ENCODE results near the gene WFDC12. TPM values are rescaled to one million over a fixed set of nuclear protein-coding genes. Genes with fewer than 3 reads are reported as not detected.

WFDC12 gene
- total and polyA plus RNA-seq, 2 donors (not counting 3 experiments of a cell fraction or from before 2014, with no cell fraction given) = not detected

- ChIA-PET CTCF (interaction anchor here (1.0 to 1.1 kb wide), 2 partner anchors 25 to 93 kb away, joined by 3 read pairs; no protein-coding TSS in a partner anchor), POLR2A (no interaction called here)
- no peaks in the 10 kb centered on the region for H3K79me2 ChIP-seq (ENCODE audit: control insufficient read depth, insufficient read depth, low read length)
- no peaks in the 10 kb centered on the region for H3K36me3 ChIP-seq (ENCODE audit: control insufficient read depth in 2 of 2, extremely low read depth in 1 of 2, insufficient read depth in 2 of 2, low read length in 2 of 2)
- H4K20me1 ChIP-seq (replicated peaks; ENCODE audit: control insufficient read depth, extremely low read depth, insufficient read depth, low read length) = no peaks in the 10 kb centered on the region
- H2AFZ ChIP-seq (ENCODE audit: low read depth, low read length) = no peak overlapping the region
- no peak for DNase-seq (ENCODE audit: low read depth, low spot score)
- no peaks in the 10 kb centered on the region for H3K4me1 ChIP-seq (ENCODE audit: control insufficient read depth, extremely low read depth, insufficient read depth, low read length)
- H3K4me3 ChIP-seq (replicated peaks in 1 of 3; ENCODE audit: insufficient read depth in 1 of 3, low read depth in 1 of 3, low read length in 3 of 3) = no peak overlapping the region
- no peak overlapping the region for H3K9ac ChIP-seq (replicated peaks; ENCODE audit: extremely low read depth, insufficient read depth, low read length)
- BruUV-seq (replicated peaks) = no TSS peak
- peaks cover 9 to 17% of the 10 kb centered on the region in 2 experiments for H3K27me3 ChIP-seq (ENCODE audit: control insufficient read depth in 2 of 2, insufficient read depth in 2 of 2, low read length in 2 of 2)
- no peaks in the 10 kb centered on the region for H3K9me3 ChIP-seq (replicated peaks; ENCODE audit: control insufficient read depth, insufficient read depth, low read length)
- no peaks in the 10 kb centered on the region for H3K9me1 ChIP-seq (replicated peaks; ENCODE audit: control insufficient read depth, extremely low read depth, insufficient read depth, low read length)
- no peak overlapping the region for H3K27ac ChIP-seq (ENCODE audit: insufficient read depth, low read depth, low read length)
- dilution Hi-C loops (cut with MboI; ENCODE audit: extremely low pct_ligation_motif_present, low sequenced_read_pairs) (no loop called here), intact Hi-C loops (cut with micrococcal nuclease) (no loop called here)
- TF ChIP-seq MYC (IDR thresholded peaks at IDR 0.05; ENCODE audit: low read depth, low read length) = no peak
- no peak for TF ChIP-seq MAX (IDR thresholded peaks at IDR 0.05; ENCODE audit: insufficient read depth, insufficient read length)
- TF ChIP-seq EZH2 (IDR thresholded peaks at IDR 0.05; ENCODE audit: borderline replicate concordance, low read depth, low read length, severe bottlenecking) = no peak
- no peak for TF ChIP-seq FOS (IDR thresholded peaks at IDR 0.05; ENCODE audit: borderline replicate concordance, insufficient read depth, low read length)
- no peak for FAIRE-seq
- no peak overlapping the region for H3K4me2 ChIP-seq (ENCODE audit: insufficient read depth, low read length)
Measured at GRCh38 chr20:45136911-45137310, 12.6 kb upstream of the WFDC12 start.

DNA sequence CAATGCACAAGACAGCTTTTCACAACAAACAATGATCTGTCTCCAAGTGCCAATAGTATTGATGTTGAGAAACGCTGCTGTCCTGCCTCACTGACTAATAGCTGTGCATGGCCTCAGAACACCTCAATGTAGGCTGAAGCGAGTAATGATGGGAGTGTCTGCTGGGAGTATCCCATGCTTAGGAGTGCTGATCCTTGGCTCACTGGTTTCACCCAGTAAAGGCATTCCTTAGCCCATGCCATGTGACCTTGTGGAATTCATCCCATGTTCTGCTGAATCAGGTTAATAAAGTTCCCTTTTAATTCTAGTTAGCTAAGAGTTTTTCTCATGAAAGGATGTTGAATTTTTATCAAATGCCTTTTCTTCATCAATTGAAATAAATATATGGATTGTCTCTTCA lies 3.8 kb upstream of the WFDC12 start:
- H3K9ac ChIP-seq (replicated peaks; ENCODE audit: extremely low read depth, insufficient read depth, low read length) = no peak overlapping the region
- CTCF ChIA-PET = interaction anchor here (1.2 to 3.4 kb wide), 2 partner anchors 11 to 84 kb away, joined by 4 to 15 read pairs; no protein-coding TSS in a partner anchor
- intact Hi-C loops (cut with micrococcal nuclease) (no loop called here), dilution Hi-C loops (cut with MboI; ENCODE audit: extremely low pct_ligation_motif_present, low sequenced_read_pairs) (no loop called here)
- DNase-seq (ENCODE audit: low read depth, low spot score) (no peak), FAIRE-seq (no peak)
- TF ChIP-seq POLR2A (IDR thresholded peaks at IDR 0.05; ENCODE audit: low read depth, low read length) (no peak), JUN (IDR thresholded peaks at IDR 0.05; ENCODE audit: borderline replicate concordance, insufficient read depth, insufficient read length, low read depth) (no peak), GATA2 (IDR thresholded peaks at IDR 0.05; ENCODE audit: insufficient read depth, insufficient read length, low read depth, low read length) (no peak), POLR2AphosphoS5 (IDR thresholded peaks at IDR 0.05; ENCODE audit: insufficient read depth, low read depth, low read length) (no peak), MYC (IDR thresholded peaks at IDR 0.05; ENCODE audit: low read depth, low read length) (no peak), MAX (IDR thresholded peaks at IDR 0.05; ENCODE audit: insufficient read depth, insufficient read length) (no peak), EZH2 (IDR thresholded peaks at IDR 0.05; ENCODE audit: borderline replicate concordance, low read depth, low read length, severe bottlenecking) (no peak), FOS (IDR thresholded peaks at IDR 0.05; ENCODE audit: borderline replicate concordance, insufficient read depth, low read length) (no peak)
- TF ChIP-seq, protein P1, sequence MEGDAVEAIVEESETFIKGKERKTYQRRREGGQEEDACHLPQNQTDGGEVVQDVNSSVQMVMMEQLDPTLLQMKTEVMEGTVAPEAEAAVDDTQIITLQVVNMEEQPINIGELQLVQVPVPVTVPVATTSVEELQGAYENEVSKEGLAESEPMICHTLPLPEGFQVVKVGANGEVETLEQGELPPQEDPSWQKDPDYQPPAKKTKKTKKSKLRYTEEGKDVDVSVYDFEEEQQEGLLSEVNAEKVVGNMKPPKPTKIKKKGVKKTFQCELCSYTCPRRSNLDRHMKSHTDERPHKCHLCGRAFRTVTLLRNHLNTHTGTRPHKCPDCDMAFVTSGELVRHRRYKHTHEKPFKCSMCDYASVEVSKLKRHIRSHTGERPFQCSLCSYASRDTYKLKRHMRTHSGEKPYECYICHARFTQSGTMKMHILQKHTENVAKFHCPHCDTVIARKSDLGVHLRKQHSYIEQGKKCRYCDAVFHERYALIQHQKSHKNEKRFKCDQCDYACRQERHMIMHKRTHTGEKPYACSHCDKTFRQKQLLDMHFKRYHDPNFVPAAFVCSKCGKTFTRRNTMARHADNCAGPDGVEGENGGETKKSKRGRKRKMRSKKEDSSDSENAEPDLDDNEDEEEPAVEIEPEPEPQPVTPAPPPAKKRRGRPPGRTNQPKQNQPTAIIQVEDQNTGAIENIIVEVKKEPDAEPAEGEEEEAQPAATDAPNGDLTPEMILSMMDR (IDR thresholded peaks at IDR 0.05; ENCODE audit: extremely low read depth in 1 of 2, insufficient read depth in 1 of 2, low read depth in 1 of 2, low read length in 2 of 2) = no peak
- H3K27me3 ChIP-seq (ENCODE audit: control insufficient read depth in 2 of 2, insufficient read depth in 2 of 2, low read length in 2 of 2) = peaks cover 6 to 27% of the 10 kb centered on the region in 2 experiments
- POLR2A ChIA-PET = no interaction called here
- no peak overlapping the region for H3K27ac ChIP-seq (ENCODE audit: insufficient read depth, low read depth, low read length)
- H3K79me2 ChIP-seq (ENCODE audit: control insufficient read depth, insufficient read depth, low read length) = no peaks in the 10 kb centered on the region
- no peaks in the 10 kb centered on the region for H4K20me1 ChIP-seq (replicated peaks; ENCODE audit: control insufficient read depth, extremely low read depth, insufficient read depth, low read length)
- BruUV-seq (replicated peaks) = no TSS peak
- H2AFZ ChIP-seq (ENCODE audit: low read depth, low read length) = no peak overlapping the region
- H3K36me3 ChIP-seq (ENCODE audit: control insufficient read depth in 2 of 2, extremely low read depth in 1 of 2, insufficient read depth in 2 of 2, low read length in 2 of 2) = no peaks in the 10 kb centered on the region
- no peak overlapping the region for H3K4me3 ChIP-seq (replicated peaks in 1 of 3; ENCODE audit: insufficient read depth in 1 of 3, low read depth in 1 of 3, low read length in 3 of 3)
- H3K9me1 ChIP-seq (replicated peaks; ENCODE audit: control insufficient read depth, extremely low read depth, insufficient read depth, low read length) = no peaks in the 10 kb centered on the region
- H3K9me3 ChIP-seq (replicated peaks; ENCODE audit: control insufficient read depth, insufficient read depth, low read length) = no peaks in the 10 kb centered on the region
- H3K4me1 ChIP-seq (ENCODE audit: control insufficient read depth, extremely low read depth, insufficient read depth, low read length) = no peaks in the 10 kb centered on the region
- H3K4me2 ChIP-seq (ENCODE audit: insufficient read depth, low read length) = no peak overlapping the region

Data from endothelial cell of umbilical vein (primary cell).